ENCODE measurements around the gene C3. TPM values are rescaled to one million over a fixed set of nuclear protein-coding genes. Genes with fewer than 3 reads are reported as not detected.

The C3 gene
- total and polyA plus RNA-seq, 2 experiments from 2014 or later, result 0.39 to 1.6 TPM

GRCh38 chr19:6718741-6719539 is 1.5 kb downstream of the C3 start:
- no peak overlapping the region for H3K27ac ChIP-seq
- H3K36me3 ChIP-seq, result no peaks in the 10 kb centered on the region
- DNase-seq (ENCODE audit: low read depth in 1 of 2, low spot score in 1 of 2), result peak; percentile 9 to 59
- no peak for TF ChIP-seq CTCF (IDR thresholded peaks at IDR 0.05; ENCODE audit: low read depth, low read length)
- H3K9me3 ChIP-seq (ENCODE audit: low read depth), result no peaks in the 10 kb centered on the region
- H3K27me3 ChIP-seq, result no peaks in the 10 kb centered on the region
- H3K4me1 ChIP-seq (ENCODE audit: low read depth), result no peaks in the 10 kb centered on the region
- H3K4me3 ChIP-seq, result no peak overlapping the region

- Histone ChIP-seq H3K27me3 (no peaks in the 10 kb centered on the region), H3K9me3 (ENCODE audit: low read depth) (no peaks in the 10 kb centered on the region), H3K4me3 (no peak overlapping the region), H3K4me1 (ENCODE audit: low read depth) (no peaks in the 10 kb centered on the region), H3K36me3 (no peaks in the 10 kb centered on the region), H3K27ac (no peak overlapping the region)
- no peak for TF ChIP-seq CTCF (IDR thresholded peaks at IDR 0.05; ENCODE audit: low read depth, low read length)
- no peak for DNase-seq (ENCODE audit: low read depth in 1 of 2, low spot score in 1 of 2)
Observed at GRCh38 chr19:6718111-6718740, 2.2 kb downstream of the C3 start.

GRCh38 chr19:6717441-6717971 is 2.9 kb downstream of the C3 start:
- no peak overlapping the region for H3K27ac ChIP-seq
- H3K4me3 ChIP-seq, result no peak overlapping the region
- no peak for DNase-seq (ENCODE audit: low read depth in 1 of 2, low spot score in 1 of 2)
- no peaks in the 10 kb centered on the region for H3K27me3 ChIP-seq
- no peaks in the 10 kb centered on the region for H3K4me1 ChIP-seq (ENCODE audit: low read depth)
- TF ChIP-seq CTCF (IDR thresholded peaks at IDR 0.05; ENCODE audit: low read depth, low read length), result no peak
- H3K9me3 ChIP-seq (ENCODE audit: low read depth), result no peaks in the 10 kb centered on the region
- no peaks in the 10 kb centered on the region for H3K36me3 ChIP-seq

GRCh38 chr19:6717036-6717435 is 3.4 kb downstream of the C3 start:
- no peak for DNase-seq (ENCODE audit: low read depth in 1 of 2, low spot score in 1 of 2)
- no peaks in the 10 kb centered on the region for H3K27me3 ChIP-seq
- H3K4me1 ChIP-seq (ENCODE audit: low read depth), result no peaks in the 10 kb centered on the region
- no peak overlapping the region for H3K27ac ChIP-seq
- H3K4me3 ChIP-seq, result no peak overlapping the region
- TF ChIP-seq CTCF (IDR thresholded peaks at IDR 0.05; ENCODE audit: low read depth, low read length), result peak; percentile 18
- H3K9me3 ChIP-seq (ENCODE audit: low read depth), result no peaks in the 10 kb centered on the region
- no peaks in the 10 kb centered on the region for H3K36me3 ChIP-seq

- no peak for TF ChIP-seq CTCF (IDR thresholded peaks at IDR 0.05; ENCODE audit: low read depth, low read length)
- H3K9me3 ChIP-seq (ENCODE audit: low read depth), result no peaks in the 10 kb centered on the region
- H3K27ac ChIP-seq, result no peak overlapping the region
- no peaks in the 10 kb centered on the region for H3K27me3 ChIP-seq
- H3K4me3 ChIP-seq, result no peak overlapping the region
- H3K4me1 ChIP-seq (ENCODE audit: low read depth), result no peaks in the 10 kb centered on the region
- H3K36me3 ChIP-seq, result no peaks in the 10 kb centered on the region
- DNase-seq (ENCODE audit: low read depth in 1 of 2, low spot score in 1 of 2), result no peak
Observed at GRCh38 chr19:6716610-6716970, 3.9 kb downstream of the C3 start.

Measured in cardiac muscle cell (in vitro differentiated cells and primary cell).